Measurements from ENCODE around the gene SAMD1. TPM values are rescaled to one million over a fixed set of nuclear protein-coding genes. Genes with fewer than 3 reads are reported as not detected.

SAMD1 gene
- total RNA-seq, 1 donor from 2014 or later = 67.2 TPM

DNA sequence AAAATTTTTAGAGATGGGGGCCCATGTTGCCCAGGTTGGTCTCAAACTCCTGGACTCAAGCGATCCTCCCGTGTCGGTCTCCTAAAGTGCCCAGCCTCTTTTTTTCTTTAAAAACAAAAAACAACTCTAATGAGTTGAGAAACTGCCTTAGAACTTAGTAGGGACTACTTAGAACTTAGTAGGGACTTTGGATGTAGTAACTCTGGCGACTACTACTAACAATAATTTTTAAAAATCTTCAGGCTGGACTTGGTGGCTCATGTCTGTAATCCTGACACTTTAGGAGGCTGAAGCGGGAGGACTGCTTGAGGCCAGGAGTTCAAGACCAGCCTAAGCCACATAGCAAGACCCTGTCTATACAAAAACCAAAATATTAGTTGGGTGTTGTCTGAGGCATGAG, 4.5 kb downstream of the SAMD1 start:
- Mint-ChIP-seq H3K27ac (ENCODE audit: unreplicated experiment) (no peak overlapping the region), H3K36me3 (ENCODE audit: low read depth) (peaks cover 7% of the 10 kb centered on the region), H3K27me3 (ENCODE audit: low read depth) (peaks cover 5% of the 10 kb centered on the region), H3K4me3 (peak overlapping the region; percentile 81), H3K9me3 (no peaks in the 10 kb centered on the region), H3K4me1 (peaks cover 17% of the 10 kb centered on the region)
- DNase-seq (ENCODE audit: low read depth, low spot score) = no peak
- TF ChIP-seq, protein P1, sequence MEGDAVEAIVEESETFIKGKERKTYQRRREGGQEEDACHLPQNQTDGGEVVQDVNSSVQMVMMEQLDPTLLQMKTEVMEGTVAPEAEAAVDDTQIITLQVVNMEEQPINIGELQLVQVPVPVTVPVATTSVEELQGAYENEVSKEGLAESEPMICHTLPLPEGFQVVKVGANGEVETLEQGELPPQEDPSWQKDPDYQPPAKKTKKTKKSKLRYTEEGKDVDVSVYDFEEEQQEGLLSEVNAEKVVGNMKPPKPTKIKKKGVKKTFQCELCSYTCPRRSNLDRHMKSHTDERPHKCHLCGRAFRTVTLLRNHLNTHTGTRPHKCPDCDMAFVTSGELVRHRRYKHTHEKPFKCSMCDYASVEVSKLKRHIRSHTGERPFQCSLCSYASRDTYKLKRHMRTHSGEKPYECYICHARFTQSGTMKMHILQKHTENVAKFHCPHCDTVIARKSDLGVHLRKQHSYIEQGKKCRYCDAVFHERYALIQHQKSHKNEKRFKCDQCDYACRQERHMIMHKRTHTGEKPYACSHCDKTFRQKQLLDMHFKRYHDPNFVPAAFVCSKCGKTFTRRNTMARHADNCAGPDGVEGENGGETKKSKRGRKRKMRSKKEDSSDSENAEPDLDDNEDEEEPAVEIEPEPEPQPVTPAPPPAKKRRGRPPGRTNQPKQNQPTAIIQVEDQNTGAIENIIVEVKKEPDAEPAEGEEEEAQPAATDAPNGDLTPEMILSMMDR (conservative IDR thresholded peaks at IDR 0.05) = no peak

DNA sequence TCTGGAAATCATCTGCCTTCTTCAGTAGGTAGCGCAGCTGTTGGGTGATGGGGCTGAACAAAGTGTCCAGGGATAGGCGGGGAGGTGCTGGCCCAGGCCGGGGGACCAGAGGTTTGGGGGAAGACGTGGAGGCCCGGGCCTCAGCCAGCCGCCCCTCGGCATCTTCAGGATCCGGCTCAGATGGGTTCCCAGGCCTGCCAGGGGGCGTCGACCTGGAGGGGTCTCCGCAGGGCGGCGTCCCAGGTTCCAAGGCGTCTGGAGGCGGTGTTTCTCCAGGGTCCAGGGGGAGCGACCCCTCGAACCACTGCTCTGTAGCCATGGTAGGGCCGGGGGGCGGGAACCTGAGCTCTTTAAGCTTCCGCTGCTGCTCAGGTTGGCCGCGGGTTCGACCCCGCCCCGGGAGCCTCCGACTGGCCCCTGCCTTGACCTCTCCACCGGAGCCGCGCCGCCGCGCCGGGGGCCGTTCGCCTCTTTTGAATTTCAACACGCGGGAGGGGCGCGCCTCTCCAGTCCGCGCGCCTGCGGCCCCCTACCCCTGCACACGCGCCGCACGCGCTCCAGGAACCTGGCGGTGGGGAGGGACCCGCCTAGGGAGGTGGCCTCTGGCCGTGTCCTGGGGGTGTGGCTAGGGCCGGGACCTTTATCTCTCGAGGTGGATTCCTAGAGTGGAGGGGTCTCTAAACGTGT, 5.1 kb downstream of the SAMD1 start, which contains the start of gene C19orf67:
Gene C19orf67, minus strand, starts transcription at position 475 of the 687 bp plus-strand sequence. Its CDS starts 156 bp downstream, at position 319.
- Mint-ChIP-seq H3K4me3 (peak within 1 kb of the TSS; percentile 81), H3K4me1 (peaks cover 22% of the 10 kb centered on the region), H3K27me3 (ENCODE audit: low read depth) (peaks cover 7% of the 10 kb centered on the region), H3K9me3 (no peaks in the 10 kb centered on the region), H3K27ac (ENCODE audit: unreplicated experiment) (no peak within 1 kb of the TSS), H3K36me3 (ENCODE audit: low read depth) (peaks cover 7% of the 10 kb centered on the region)
- DNase-seq (ENCODE audit: low read depth, low spot score) = no peak
- TF ChIP-seq, protein P1 (conservative IDR thresholded peaks at IDR 0.05) = no peak

DNA sequence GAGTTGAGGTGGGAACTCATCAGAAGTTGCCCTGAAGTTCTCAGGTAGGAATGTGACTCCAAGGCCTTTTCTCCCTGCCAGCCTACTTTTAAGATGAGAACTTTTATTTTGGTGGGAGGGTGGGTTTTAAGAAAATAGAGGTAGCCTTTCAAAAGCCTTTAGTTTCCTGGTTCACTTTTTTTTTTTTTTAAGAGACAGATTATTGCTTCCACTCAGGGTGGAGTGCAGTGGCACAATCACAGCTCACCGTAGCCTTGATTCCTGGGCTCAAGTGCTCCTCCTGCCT, 7.9 kb downstream of the SAMD1 start:
- Mint-ChIP-seq H3K4me3 (peak overlapping the region; percentile 94), H3K4me1 (peaks cover 22% of the 10 kb centered on the region), H3K9me3 (no peaks in the 10 kb centered on the region), H3K27ac (ENCODE audit: unreplicated experiment) (no peak overlapping the region), H3K27me3 (ENCODE audit: low read depth) (peaks cover 4% of the 10 kb centered on the region), H3K36me3 (ENCODE audit: low read depth) (no peaks in the 10 kb centered on the region)
- TF ChIP-seq, protein P1 (conservative IDR thresholded peaks at IDR 0.05) = no peak
- no peak for DNase-seq (ENCODE audit: low read depth, low spot score)

DNA sequence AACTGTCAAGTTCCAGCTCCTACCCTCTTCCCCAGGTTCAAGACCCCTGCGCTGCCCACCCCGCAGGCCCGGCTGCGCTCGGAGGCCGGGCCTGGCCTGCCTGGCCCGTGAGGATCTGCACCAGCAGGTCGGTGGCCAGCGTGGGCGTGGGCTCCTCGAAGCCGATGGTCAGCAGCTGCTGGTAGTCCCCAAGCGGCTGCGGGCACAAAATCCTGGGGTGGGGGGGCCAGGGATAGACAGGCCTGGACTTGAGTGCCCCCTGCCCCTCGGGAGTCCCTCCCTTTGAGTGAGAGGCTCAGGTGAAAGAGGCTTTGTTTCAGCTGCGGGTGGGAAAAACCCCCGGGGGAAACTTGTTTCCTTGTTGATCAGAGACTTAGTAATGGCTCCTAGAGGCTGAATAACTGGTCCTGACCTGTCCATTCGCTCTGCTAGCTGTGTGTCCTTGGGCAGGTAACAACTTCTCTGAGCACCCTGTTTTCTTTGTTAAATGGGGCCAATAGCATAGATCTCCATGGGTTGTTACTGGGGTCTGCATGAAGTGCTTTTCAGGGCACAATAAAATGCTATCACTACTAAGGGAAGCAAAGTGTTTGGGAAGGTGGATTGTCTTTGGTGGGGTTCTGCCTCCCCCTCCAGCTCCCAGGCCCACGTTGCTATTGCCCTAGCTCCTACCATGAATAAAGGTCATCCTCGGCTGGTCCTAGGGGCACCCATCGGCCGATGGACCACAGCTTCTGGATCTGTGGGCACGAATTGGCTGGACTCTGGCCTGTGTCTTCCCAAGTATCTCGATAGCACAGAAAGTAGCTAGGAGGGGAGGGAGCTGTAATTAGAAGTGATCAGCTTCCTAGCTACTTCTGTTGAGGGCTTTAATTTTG, 8.5 kb downstream of the SAMD1 start:
- H3K27me3 Mint-ChIP-seq (ENCODE audit: low read depth) = peaks cover 4% of the 10 kb centered on the region
- no peak for DNase-seq (ENCODE audit: low read depth, low spot score)
- H3K9me3 Mint-ChIP-seq = no peaks in the 10 kb centered on the region
- peak overlapping the region; percentile 94 for H3K4me3 Mint-ChIP-seq
- no peaks in the 10 kb centered on the region for H3K36me3 Mint-ChIP-seq (ENCODE audit: low read depth)
- peaks cover 22% of the 10 kb centered on the region for H3K4me1 Mint-ChIP-seq
- TF ChIP-seq, protein P1 (conservative IDR thresholded peaks at IDR 0.05) = no peak
- peak overlapping the region; percentile 98 for H3K27ac Mint-ChIP-seq (ENCODE audit: unreplicated experiment)

DNA sequence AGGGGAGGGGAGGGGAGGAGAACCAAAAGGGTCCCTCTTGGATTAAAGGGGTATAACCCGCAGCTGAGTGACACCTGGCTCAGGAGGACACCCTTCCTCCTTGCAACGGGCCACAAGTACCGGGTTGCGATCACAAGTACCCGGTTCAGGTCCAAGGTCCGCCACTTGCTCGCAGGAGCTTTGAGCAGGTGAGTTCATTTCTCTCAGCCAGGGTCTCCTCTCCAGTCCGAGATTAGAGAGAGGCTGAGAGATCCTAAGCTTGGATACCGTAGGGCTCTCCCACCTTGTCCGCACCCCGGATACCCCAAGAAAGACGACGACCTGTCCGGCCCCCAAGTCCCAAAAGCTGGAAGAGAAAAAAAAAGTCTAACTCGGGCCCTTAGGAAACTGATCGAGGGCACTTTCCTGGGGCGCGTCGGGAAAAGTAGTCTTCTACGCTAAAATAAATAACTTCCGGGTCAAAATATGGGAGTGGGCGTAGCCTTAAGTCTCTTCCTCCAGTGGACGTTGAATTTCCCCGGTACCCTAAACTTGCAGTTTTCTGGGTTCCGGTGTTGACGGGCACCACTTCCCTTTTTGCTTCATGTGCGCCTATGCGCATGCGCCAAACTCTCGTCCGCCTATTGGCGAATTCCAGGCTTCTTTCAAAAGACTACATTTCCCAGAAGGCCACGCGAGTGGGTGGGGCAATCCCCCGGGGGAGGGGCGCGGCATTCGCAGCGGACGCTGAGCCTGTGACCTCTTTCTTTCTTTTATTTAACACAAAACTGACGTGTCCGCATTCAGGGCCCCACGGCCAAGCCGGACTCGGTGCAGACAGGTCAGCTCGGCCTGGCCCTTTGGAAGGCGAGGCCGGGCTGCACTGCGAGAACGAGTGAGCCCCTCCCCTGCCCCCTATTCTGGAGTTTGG, 9.4 kb downstream of the SAMD1 start:
- H3K4me3 Mint-ChIP-seq = peak overlapping the region; percentile 94
- H3K36me3 Mint-ChIP-seq (ENCODE audit: low read depth) = no peaks in the 10 kb centered on the region
- no peaks in the 10 kb centered on the region for H3K9me3 Mint-ChIP-seq
- DNase-seq (ENCODE audit: low read depth, low spot score) = peak; percentile 100
- peaks cover 4% of the 10 kb centered on the region for H3K27me3 Mint-ChIP-seq (ENCODE audit: low read depth)
- peaks cover 22% of the 10 kb centered on the region for H3K4me1 Mint-ChIP-seq
- H3K27ac Mint-ChIP-seq (ENCODE audit: unreplicated experiment) = peak overlapping the region; percentile 98
- TF ChIP-seq, protein P1 (conservative IDR thresholded peaks at IDR 0.05) = no peak

Measured in neural crest cell (in vitro differentiated cells).